Suprapubic skin (tissue), 3 donors: ENCODE results near the gene TSPOAP1.

Experiments used
- CTCF ChIP-seq, 2 donors: fragments of 200-600 bp in 1 of 2; fragments of 450-650 bp in 1 of 2; sonication (generic) in 1 of 2; IDR thresholded peaks; one replicate each; pipeline ENCODE4 v1.5.1; 2016 to 2019; ENCODE audit warnings: antibody characterized with exemption in 2 of 2, mild to moderate bottlenecking in 1 of 2, moderate library complexity in 1 of 2
- EP300 ChIP-seq: sonication (generic); formaldehyde crosslinking; IDR thresholded peaks from one replicate; pipeline ENCODE4 v1.6.1; 2017; ENCODE audit warnings: antibody characterized with exemption
- POLR2A ChIP-seq, 2 donors: fragments of 450-650 bp; IDR thresholded peaks; one replicate each; pipeline ENCODE4 v1.6.1; 2017; ENCODE audit warnings: antibody characterized with exemption in 2 of 2, mild to moderate bottlenecking in 2 of 2, moderate library complexity in 2 of 2

GRCh38 chr17:58305626-58306025 lies 23.0 kb downstream of the TSPOAP1 start:
- TF ChIP-seq POLR2A (IDR thresholded peaks at IDR 0.05): no peak
- no peak for TF ChIP-seq EP300
- TF ChIP-seq CTCF (IDR thresholded peaks at IDR 0.05): no peak
